Thyroid gland (tissue), 4 donors: ENCODE data around the gene GRK6.
A peak's percentile ranks its signal among the peaks of the same experiment; 100 is the strongest.

Experiments used
- CTCF ChIP-seq, 6 experiments: fragments of 200-600 bp in 3 of 6; fragments of 450-650 bp in 3 of 6; sonication (generic) in 3 of 6; IDR thresholded peaks; one replicate each; pipeline ENCODE4 v1.5.1; 2016 to 2019; ENCODE audit warnings: antibody characterized with exemption in 6 of 6, mild to moderate bottlenecking in 2 of 6, inconsistent platforms in 1 of 6, moderate library complexity in 1 of 6
- POLR2A ChIP-seq, 2 donors: fragments of 450-650 bp; IDR thresholded peaks; one replicate each; pipeline ENCODE4 v1.6.1; 2017; ENCODE audit warnings: antibody characterized with exemption in 2 of 2, mild to moderate bottlenecking in 2 of 2, moderate library complexity in 1 of 2

- peak; percentile 7 to 56 (median 41) for TF ChIP-seq CTCF (IDR thresholded peaks at IDR 0.05)
- TF ChIP-seq POLR2A (IDR thresholded peaks at IDR 0.05): no peak
These were observed 30.7 kb downstream of the GRK6 start for GRCh38 chr5:177456976-177457851.
